Adrenal gland (tissue), 5 donors: Measurements from ENCODE around the gene H2AZ2.
"Not testable (repeated sequence)": the region's sequence is repeated elsewhere in the genome, so short reads cannot be mapped to it uniquely, and the experiment has no call there.

Experiments used
- CTCF ChIP-seq, 6 experiments: fragments of 450-650 bp in 4 of 6; fragments of 200-600 bp in 2 of 6; sonication (generic) in 1 of 6; IDR thresholded peaks; 1 replicate in 5 of 6; 2 replicates in 1 of 6; pipeline versions ENCODE4 v1.5.1 to v1.8.0; 2016 to 2021; ENCODE audit warnings: antibody characterized with exemption in 6 of 6, mild to moderate bottlenecking in 2 of 6, moderate library complexity in 1 of 6
- POLR2A ChIP-seq, 2 donors: fragments of 450-650 bp; IDR thresholded peaks; one replicate each; pipeline ENCODE4 v1.6.1; 2017; ENCODE audit warnings: antibody characterized with exemption in 2 of 2, mild to moderate bottlenecking in 2 of 2, moderate library complexity in 1 of 2
- donor health status: DM: no; HTN: no; CAD: no.

- TF ChIP-seq CTCF, POLR2A (IDR thresholded peaks at IDR 0.05): not testable (repeated sequence)
Measured at GRCh38 chr7:44842675-44843074, 5.2 kb downstream of the H2AZ2 start.
